Ishikawa (cell line): ENCODE results near the gene EIF4ENIF1.

Experiments used
- CEBPB ChIP-seq: IDR thresholded peaks from 2 replicates; pipeline ENCODE4 v1.6.1; 2012
- CREB1 ChIP-seq: IDR thresholded peaks from 2 replicates; pipeline ENCODE4 v1.6.1; 2012; ENCODE audit warnings: low read depth
- EP300 ChIP-seq: IDR thresholded peaks from 2 replicates; pipeline ENCODE4 v1.6.1; 2012; ENCODE audit warnings: borderline replicate concordance
- FOXM1 ChIP-seq: IDR thresholded peaks from 2 replicates; pipeline ENCODE4 v1.6.1; 2012; ENCODE audit warnings: low read depth, borderline replicate concordance
- NFIC ChIP-seq: IDR thresholded peaks from 2 replicates; pipeline ENCODE4 v1.6.1; 2012
- RAD21 ChIP-seq: IDR thresholded peaks from 2 replicates; pipeline ENCODE4 v1.6.1; 2012; ENCODE audit warnings: low read depth
- TEAD4 ChIP-seq: IDR thresholded peaks from 2 replicates; pipeline ENCODE4 v1.6.1; 2012
- YY1 ChIP-seq: IDR thresholded peaks from 2 replicates; pipeline ENCODE4 v1.6.1; 2012; ENCODE audit warnings: low read depth
- ZBTB7A ChIP-seq: IDR thresholded peaks from 2 replicates; pipeline ENCODE4 v1.6.1; 2012; ENCODE audit warnings: low read depth
- TF ChIP-seq, protein P1 (sequence below): IDR thresholded peaks from 2 replicates; pipeline ENCODE4 v1.6.1; 2012; ENCODE audit warnings: low read depth, mild to moderate bottlenecking
- TF ChIP-seq, protein P2 (sequence below): IDR thresholded peaks from 2 replicates; pipeline ENCODE4 v1.6.1; 2012
- TF ChIP-seq, protein P3 (sequence below): IDR thresholded peaks from 2 replicates; pipeline ENCODE4 v1.6.1; 2012

DNA sequence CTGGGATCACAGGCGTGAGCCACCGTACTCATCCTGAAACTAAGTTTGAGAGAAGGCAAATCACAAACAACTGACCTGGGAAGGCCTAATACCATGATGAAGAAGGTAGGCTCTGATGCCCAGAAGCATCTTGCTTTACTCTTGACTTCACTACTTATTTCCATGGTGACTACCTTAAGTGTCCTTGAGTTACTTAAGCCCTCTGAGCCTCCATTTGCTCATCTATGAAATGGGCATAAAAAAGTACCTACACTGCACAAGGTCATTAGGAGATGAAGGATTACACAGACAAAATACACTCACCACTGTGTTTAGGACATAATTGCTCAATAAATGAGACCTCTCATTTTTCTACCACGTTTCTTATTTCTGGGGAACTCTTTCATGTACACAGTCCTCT, 27.9 kb downstream of the EIF4ENIF1 start:
- TF ChIP-seq EP300 (no peak), RAD21 (no peak), TEAD4 (no peak), FOXM1 (no peak), YY1 (no peak), CEBPB (no peak), CREB1 (no peak), NFIC (no peak), ZBTB7A (no peak)
- TF ChIP-seq, protein P1, sequence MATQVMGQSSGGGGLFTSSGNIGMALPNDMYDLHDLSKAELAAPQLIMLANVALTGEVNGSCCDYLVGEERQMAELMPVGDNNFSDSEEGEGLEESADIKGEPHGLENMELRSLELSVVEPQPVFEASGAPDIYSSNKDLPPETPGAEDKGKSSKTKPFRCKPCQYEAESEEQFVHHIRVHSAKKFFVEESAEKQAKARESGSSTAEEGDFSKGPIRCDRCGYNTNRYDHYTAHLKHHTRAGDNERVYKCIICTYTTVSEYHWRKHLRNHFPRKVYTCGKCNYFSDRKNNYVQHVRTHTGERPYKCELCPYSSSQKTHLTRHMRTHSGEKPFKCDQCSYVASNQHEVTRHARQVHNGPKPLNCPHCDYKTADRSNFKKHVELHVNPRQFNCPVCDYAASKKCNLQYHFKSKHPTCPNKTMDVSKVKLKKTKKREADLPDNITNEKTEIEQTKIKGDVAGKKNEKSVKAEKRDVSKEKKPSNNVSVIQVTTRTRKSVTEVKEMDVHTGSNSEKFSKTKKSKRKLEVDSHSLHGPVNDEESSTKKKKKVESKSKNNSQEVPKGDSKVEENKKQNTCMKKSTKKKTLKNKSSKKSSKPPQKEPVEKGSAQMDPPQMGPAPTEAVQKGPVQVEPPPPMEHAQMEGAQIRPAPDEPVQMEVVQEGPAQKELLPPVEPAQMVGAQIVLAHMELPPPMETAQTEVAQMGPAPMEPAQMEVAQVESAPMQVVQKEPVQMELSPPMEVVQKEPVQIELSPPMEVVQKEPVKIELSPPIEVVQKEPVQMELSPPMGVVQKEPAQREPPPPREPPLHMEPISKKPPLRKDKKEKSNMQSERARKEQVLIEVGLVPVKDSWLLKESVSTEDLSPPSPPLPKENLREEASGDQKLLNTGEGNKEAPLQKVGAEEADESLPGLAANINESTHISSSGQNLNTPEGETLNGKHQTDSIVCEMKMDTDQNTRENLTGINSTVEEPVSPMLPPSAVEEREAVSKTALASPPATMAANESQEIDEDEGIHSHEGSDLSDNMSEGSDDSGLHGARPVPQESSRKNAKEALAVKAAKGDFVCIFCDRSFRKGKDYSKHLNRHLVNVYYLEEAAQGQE, result no peak
- TF ChIP-seq, protein P2, sequence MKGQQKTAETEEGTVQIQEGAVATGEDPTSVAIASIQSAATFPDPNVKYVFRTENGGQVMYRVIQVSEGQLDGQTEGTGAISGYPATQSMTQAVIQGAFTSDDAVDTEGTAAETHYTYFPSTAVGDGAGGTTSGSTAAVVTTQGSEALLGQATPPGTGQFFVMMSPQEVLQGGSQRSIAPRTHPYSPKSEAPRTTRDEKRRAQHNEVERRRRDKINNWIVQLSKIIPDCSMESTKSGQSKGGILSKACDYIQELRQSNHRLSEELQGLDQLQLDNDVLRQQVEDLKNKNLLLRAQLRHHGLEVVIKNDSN, result no peak
- TF ChIP-seq, protein P3, sequence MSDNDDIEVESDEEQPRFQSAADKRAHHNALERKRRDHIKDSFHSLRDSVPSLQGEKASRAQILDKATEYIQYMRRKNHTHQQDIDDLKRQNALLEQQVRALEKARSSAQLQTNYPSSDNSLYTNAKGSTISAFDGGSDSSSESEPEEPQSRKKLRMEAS, result no peak
